ENCODE data around the gene KHDC4.

The KHDC4 gene

GRCh38 chr1:155978973-155979429 is 44.8 kb upstream of the KHDC4 start:
- DNase-seq (ENCODE audit: low read depth), result no peak
- H3K4me3 ChIP-seq (ENCODE audit: low read depth, low read length), result peak overlapping the region; percentile 89
- TF ChIP-seq CTCF (IDR thresholded peaks at IDR 0.05; ENCODE audit: low read depth, low read length, missing control alignments), result no peak
- in situ Hi-C loops (cut with HindIII; ENCODE audit: low sequenced_read_pairs), result no loop called here

GRCh38 chr1:155978325-155978972 is 44.2 kb upstream of the KHDC4 start, which contains the start of gene ARHGEF2:
ARHGEF2 (minus strand) TSS chr1:155978547; CDS start chr1:155978427, 120 bp downstream.
- in situ Hi-C loops (cut with HindIII; ENCODE audit: low sequenced_read_pairs), result no loop called here
- peak; percentile 41 for TF ChIP-seq CTCF (IDR thresholded peaks at IDR 0.05; ENCODE audit: low read depth, low read length, missing control alignments)
- no peak for DNase-seq (ENCODE audit: low read depth)
- peak within 1 kb of the TSS; percentile 89 for H3K4me3 ChIP-seq (ENCODE audit: low read depth, low read length)

GRCh38 chr1:155977690-155978324 is 43.6 kb upstream of the KHDC4 start:
- in situ Hi-C loops (cut with HindIII; ENCODE audit: low sequenced_read_pairs), result no loop called here
- TF ChIP-seq CTCF (IDR thresholded peaks at IDR 0.05; ENCODE audit: low read depth, low read length, missing control alignments), result no peak
- peak overlapping the region; percentile 89 for H3K4me3 ChIP-seq (ENCODE audit: low read depth, low read length)
- DNase-seq (ENCODE audit: low read depth), result no peak

GRCh38 chr1:155976913-155977689 is 42.9 kb upstream of the KHDC4 start:
- no peak for TF ChIP-seq CTCF (IDR thresholded peaks at IDR 0.05; ENCODE audit: low read depth, low read length, missing control alignments)
- in situ Hi-C loops (cut with HindIII; ENCODE audit: low sequenced_read_pairs), result no loop called here
- no peak for DNase-seq (ENCODE audit: low read depth)
- H3K4me3 ChIP-seq (ENCODE audit: low read depth, low read length), result peak overlapping the region; percentile 89

- TF ChIP-seq CTCF (IDR thresholded peaks at IDR 0.05; ENCODE audit: low read depth, low read length, missing control alignments), result no peak
- peak overlapping the region; percentile 89 for H3K4me3 ChIP-seq (ENCODE audit: low read depth, low read length)
- peak; percentile 40 for DNase-seq (ENCODE audit: low read depth)
- in situ Hi-C loops (cut with HindIII; ENCODE audit: low sequenced_read_pairs), result no loop called here
These were observed 42.1 kb upstream of the KHDC4 start for GRCh38 chr1:155976062-155976912.

All from astrocyte of the cerebellum (primary cell).